ENCODE results near the gene EFNA3. TPM values are rescaled to one million over a fixed set of nuclear protein-coding genes. Genes with fewer than 3 reads are reported as not detected.
A peak's percentile ranks its signal among the peaks of the same experiment; 100 is the strongest.

Gene EFNA3
- total RNA-seq, 1 donor from 2014 or later = 9.0 TPM

DNA sequence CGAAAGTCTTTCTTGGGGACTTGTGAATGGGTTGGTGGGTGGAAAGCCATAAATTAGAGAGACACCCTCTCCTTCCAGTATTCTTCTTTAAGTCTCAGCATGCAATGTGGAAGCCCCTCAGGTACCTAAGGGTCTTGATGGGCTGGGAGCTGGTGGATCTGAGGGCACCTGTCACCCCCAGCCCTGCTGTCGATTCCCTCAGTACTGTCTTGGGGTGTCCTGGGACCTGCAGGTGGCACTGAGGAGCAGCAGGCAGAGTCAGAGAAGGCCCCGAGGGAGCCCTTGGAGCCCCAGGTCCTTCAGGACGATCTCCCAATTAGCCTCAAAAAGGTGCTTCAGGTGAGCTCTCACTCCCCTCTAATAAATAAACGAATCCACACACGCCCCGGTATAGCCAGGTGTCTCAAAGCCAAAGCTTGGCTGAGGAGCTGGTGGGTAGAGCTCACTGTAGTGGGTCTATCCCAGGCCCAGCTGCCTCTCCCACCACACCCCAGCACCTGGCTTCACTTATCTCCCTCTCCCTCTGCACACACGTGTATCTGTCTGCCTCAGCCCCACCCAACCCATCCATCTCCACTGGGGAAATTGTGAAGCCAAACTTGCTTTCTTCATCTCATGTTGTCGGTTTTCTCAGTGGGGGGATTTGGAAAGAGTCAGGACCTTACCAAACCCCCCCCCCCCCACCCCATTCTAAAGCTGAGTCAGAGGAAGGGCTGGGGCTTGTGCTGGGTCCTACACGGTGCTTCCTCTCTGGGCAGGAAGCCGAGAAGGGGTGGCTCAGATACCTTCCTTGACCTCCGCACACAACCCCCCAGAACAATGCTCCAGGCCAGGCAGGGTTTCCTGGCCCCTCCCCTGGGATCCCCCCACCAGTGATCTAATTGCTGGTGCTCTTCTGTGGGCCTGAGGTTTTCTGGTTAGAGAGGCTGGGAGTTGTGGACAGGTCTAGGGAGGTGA, 25.9 kb upstream of the EFNA3 start:
- no peak for DNase-seq (ENCODE audit: low spot score, unreplicated experiment)
- peaks cover 18% of the 10 kb centered on the region for H3K27me3 Mint-ChIP-seq
- no peak overlapping the region for H3K27ac Mint-ChIP-seq
- H3K36me3 Mint-ChIP-seq (ENCODE audit: insufficient read depth) = no peaks in the 10 kb centered on the region
- TF ChIP-seq, protein P1, sequence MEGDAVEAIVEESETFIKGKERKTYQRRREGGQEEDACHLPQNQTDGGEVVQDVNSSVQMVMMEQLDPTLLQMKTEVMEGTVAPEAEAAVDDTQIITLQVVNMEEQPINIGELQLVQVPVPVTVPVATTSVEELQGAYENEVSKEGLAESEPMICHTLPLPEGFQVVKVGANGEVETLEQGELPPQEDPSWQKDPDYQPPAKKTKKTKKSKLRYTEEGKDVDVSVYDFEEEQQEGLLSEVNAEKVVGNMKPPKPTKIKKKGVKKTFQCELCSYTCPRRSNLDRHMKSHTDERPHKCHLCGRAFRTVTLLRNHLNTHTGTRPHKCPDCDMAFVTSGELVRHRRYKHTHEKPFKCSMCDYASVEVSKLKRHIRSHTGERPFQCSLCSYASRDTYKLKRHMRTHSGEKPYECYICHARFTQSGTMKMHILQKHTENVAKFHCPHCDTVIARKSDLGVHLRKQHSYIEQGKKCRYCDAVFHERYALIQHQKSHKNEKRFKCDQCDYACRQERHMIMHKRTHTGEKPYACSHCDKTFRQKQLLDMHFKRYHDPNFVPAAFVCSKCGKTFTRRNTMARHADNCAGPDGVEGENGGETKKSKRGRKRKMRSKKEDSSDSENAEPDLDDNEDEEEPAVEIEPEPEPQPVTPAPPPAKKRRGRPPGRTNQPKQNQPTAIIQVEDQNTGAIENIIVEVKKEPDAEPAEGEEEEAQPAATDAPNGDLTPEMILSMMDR (IDR thresholded peaks at IDR 0.05; ENCODE audit: unreplicated experiment) = no peak
- peak overlapping the region; percentile 59 for H3K4me3 Mint-ChIP-seq (ENCODE audit: low read depth)
- peaks cover 12% of the 10 kb centered on the region for H3K4me1 Mint-ChIP-seq (ENCODE audit: low read depth)
- no peaks in the 10 kb centered on the region for H3K9me3 Mint-ChIP-seq (ENCODE audit: low read depth)

GRCh38 chr1:155053531-155054105, 25.0 kb upstream of the EFNA3 start:
- H3K27ac Mint-ChIP-seq = no peak overlapping the region
- TF ChIP-seq, protein P1 (IDR thresholded peaks at IDR 0.05; ENCODE audit: unreplicated experiment) = no peak
- no peaks in the 10 kb centered on the region for H3K36me3 Mint-ChIP-seq (ENCODE audit: insufficient read depth)
- no peak overlapping the region for H3K4me3 Mint-ChIP-seq (ENCODE audit: low read depth)
- H3K9me3 Mint-ChIP-seq (ENCODE audit: low read depth) = no peaks in the 10 kb centered on the region
- DNase-seq (ENCODE audit: low spot score, unreplicated experiment) = no peak
- peaks cover 18% of the 10 kb centered on the region for H3K27me3 Mint-ChIP-seq
- peaks cover 12% of the 10 kb centered on the region for H3K4me1 Mint-ChIP-seq (ENCODE audit: low read depth)

- Mint-ChIP-seq H3K27ac (no peak overlapping the region), H3K9me3 (ENCODE audit: low read depth) (no peaks in the 10 kb centered on the region), H3K4me3 (ENCODE audit: low read depth) (no peak overlapping the region), H3K27me3 (peaks cover 11% of the 10 kb centered on the region), H3K36me3 (ENCODE audit: insufficient read depth) (no peaks in the 10 kb centered on the region), H3K4me1 (ENCODE audit: low read depth) (peaks cover 6% of the 10 kb centered on the region)
- TF ChIP-seq, protein P1 (IDR thresholded peaks at IDR 0.05; ENCODE audit: unreplicated experiment) = no peak
- no peak for DNase-seq (ENCODE audit: low spot score, unreplicated experiment)
Observed at GRCh38 chr1:155057104-155057503, 21.5 kb upstream of the EFNA3 start.

DNA sequence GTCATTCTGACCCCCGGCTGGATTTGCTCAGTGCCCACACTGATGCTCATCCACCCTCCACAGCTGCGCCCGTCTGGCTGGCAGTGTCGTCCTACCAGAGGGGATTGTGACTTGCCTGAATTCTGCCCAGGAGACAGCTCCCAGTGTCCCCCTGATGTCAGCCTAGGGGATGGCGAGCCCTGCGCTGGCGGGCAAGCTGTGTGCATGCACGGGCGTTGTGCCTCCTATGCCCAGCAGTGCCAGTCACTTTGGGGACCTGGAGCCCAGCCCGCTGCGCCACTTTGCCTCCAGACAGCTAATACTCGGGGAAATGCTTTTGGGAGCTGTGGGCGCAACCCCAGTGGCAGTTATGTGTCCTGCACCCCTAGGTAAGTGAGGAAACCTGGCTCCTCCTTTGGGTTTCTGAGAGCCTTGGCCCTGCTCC, 20.8 kb upstream of the EFNA3 start:
- Mint-ChIP-seq H3K27ac (no peak overlapping the region), H3K9me3 (ENCODE audit: low read depth) (no peaks in the 10 kb centered on the region), H3K36me3 (ENCODE audit: insufficient read depth) (no peaks in the 10 kb centered on the region), H3K4me1 (ENCODE audit: low read depth) (peaks cover 8% of the 10 kb centered on the region), H3K27me3 (peaks cover 7% of the 10 kb centered on the region), H3K4me3 (ENCODE audit: low read depth) (no peak overlapping the region)
- no peak for DNase-seq (ENCODE audit: low spot score, unreplicated experiment)
- TF ChIP-seq, protein P1 (IDR thresholded peaks at IDR 0.05; ENCODE audit: unreplicated experiment) = peak; percentile 25

- Mint-ChIP-seq H3K36me3 (ENCODE audit: insufficient read depth) (peaks cover 1% of the 10 kb centered on the region), H3K4me3 (ENCODE audit: low read depth) (no peak overlapping the region), H3K4me1 (ENCODE audit: low read depth) (peaks cover 21% of the 10 kb centered on the region), H3K9me3 (ENCODE audit: low read depth) (no peaks in the 10 kb centered on the region), H3K27me3 (peaks cover 3% of the 10 kb centered on the region), H3K27ac (no peak overlapping the region)
- TF ChIP-seq, protein P1 (IDR thresholded peaks at IDR 0.05; ENCODE audit: unreplicated experiment) = no peak
- DNase-seq (ENCODE audit: low spot score, unreplicated experiment) = no peak
Observed at GRCh38 chr1:155060736-155061135, 17.9 kb upstream of the EFNA3 start.
